ENCODE results near the gene NFATC2. TPM values are rescaled to one million over a fixed set of nuclear protein-coding genes. Genes with fewer than 3 reads are reported as not detected.

The NFATC2 gene
- total RNA-seq, 1 experiment from 2014 or later, result 0.61 TPM

DNA sequence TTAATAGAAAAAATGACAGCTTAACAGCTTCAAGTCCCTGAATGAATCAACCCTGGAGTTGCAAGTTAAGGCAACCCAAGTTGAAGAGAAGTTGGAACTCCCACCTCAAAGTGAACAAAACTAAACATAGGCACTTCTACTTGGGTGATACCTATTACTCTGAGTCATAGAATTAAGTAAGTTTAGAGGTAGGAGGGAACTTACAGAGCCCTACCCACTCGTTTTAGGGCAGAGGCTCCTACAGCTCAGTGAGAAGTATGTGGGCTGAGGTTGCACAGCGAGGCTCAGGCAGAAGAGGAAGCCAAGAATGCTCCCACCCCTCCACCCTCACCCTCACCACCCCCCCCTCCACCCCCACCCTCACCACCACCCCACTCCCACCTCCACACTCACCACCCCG is 42.2 kb downstream of the NFATC2 start:
- H3K56ac ChIP-seq (ENCODE audit: insufficient read length, low read depth, low read length), result no peak overlapping the region
- no peak overlapping the region for H3K18ac ChIP-seq (ENCODE audit: insufficient read length, low read depth, low read length)

More for the DNA sequence above, 42.2 kb downstream of the NFATC2 start:
- Histone ChIP-seq H2BK120ac (ENCODE audit: low read depth, low read length, poor library complexity, severe bottlenecking) (no peak overlapping the region), H2BK20ac (ENCODE audit: low read depth, low read length, poor library complexity, severe bottlenecking) (no peak overlapping the region), H4K8ac (replicated peaks; ENCODE audit: insufficient read length, low read depth, low read length) (no peak overlapping the region), H3K4me2 (ENCODE audit: insufficient read depth, insufficient read length, low read length) (no peak overlapping the region), H3K4ac (ENCODE audit: low read depth, low read length) (no peak overlapping the region), H3K79me1 (ENCODE audit: insufficient read depth, low read depth, low read length, poor library complexity, severe bottlenecking) (no peaks in the 10 kb centered on the region), H2BK15ac (ENCODE audit: low read depth, low read length) (no peak overlapping the region), H3T11ph (ENCODE audit: low read length) (no peak overlapping the region), H2BK12ac (ENCODE audit: insufficient read length, low read depth, low read length) (no peak overlapping the region), H3K79me2 (ENCODE audit: insufficient read depth, low read length) (no peaks in the 10 kb centered on the region), H2AFZ (ENCODE audit: low read length) (no peak overlapping the region), H4K5ac (ENCODE audit: insufficient read length, low read depth, low read length) (no peak overlapping the region), H3K9me3 (ENCODE audit: control insufficient read depth, low read depth, low read length) (no peaks in the 10 kb centered on the region), H3K27ac (ENCODE audit: insufficient read length, low read depth, low read length) (no peak overlapping the region), H2BK5ac (ENCODE audit: insufficient read length, low read length) (no peak overlapping the region), H3K4me1 (ENCODE audit: insufficient read depth, low read length) (no peaks in the 10 kb centered on the region), H3K9ac (ENCODE audit: extremely low read depth, insufficient read length, low read length) (no peak overlapping the region), H4K20me1 (ENCODE audit: control insufficient read depth, insufficient read depth, insufficient read length) (no peaks in the 10 kb centered on the region), H3K27me3 (ENCODE audit: insufficient read depth, low read length) (no peaks in the 10 kb centered on the region), H4K91ac (ENCODE audit: insufficient read length, low read depth, low read length) (no peak overlapping the region), H3K14ac (ENCODE audit: insufficient read depth, low read length) (no peak overlapping the region), H2AK5ac (ENCODE audit: insufficient read length, low read length) (no peak overlapping the region), H3K23ac (ENCODE audit: insufficient read length, low read depth, low read length) (no peak overlapping the region), H3K23me2 (ENCODE audit: insufficient read length, low read depth, low read length, poor library complexity, severe bottlenecking) (no peaks in the 10 kb centered on the region)
- Mint-ChIP-seq H3K36me3 (ENCODE audit: insufficient read depth in 1 of 3, low read depth in 3 of 3) (no peaks in the 10 kb centered on the region), H3K27ac (no peak overlapping the region), H3K27me3 (ENCODE audit: low read depth) (peaks cover 2% of the 10 kb centered on the region; the same call in 1 of the 2 replicates), H3K4me3 (no peak overlapping the region), H3K4me1 (peaks cover 4 to 9% of the 10 kb centered on the region in 2 experiments; a peak in 2 of 4 replicates), H3K9me3 (no peaks in the 10 kb centered on the region)
- TF ChIP-seq, protein P1, sequence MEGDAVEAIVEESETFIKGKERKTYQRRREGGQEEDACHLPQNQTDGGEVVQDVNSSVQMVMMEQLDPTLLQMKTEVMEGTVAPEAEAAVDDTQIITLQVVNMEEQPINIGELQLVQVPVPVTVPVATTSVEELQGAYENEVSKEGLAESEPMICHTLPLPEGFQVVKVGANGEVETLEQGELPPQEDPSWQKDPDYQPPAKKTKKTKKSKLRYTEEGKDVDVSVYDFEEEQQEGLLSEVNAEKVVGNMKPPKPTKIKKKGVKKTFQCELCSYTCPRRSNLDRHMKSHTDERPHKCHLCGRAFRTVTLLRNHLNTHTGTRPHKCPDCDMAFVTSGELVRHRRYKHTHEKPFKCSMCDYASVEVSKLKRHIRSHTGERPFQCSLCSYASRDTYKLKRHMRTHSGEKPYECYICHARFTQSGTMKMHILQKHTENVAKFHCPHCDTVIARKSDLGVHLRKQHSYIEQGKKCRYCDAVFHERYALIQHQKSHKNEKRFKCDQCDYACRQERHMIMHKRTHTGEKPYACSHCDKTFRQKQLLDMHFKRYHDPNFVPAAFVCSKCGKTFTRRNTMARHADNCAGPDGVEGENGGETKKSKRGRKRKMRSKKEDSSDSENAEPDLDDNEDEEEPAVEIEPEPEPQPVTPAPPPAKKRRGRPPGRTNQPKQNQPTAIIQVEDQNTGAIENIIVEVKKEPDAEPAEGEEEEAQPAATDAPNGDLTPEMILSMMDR (conservative IDR thresholded peaks at IDR 0.05), result no peak
- no CpG with 5 or more reads among the region's 3 CpGs for WGBS (ENCODE audit: extremely low coverage, insufficient read length, low lambda C conversion rate)
- DNase-seq, result no peak
